ENCODE data around the gene MRPL12. TPM values are rescaled to one million over a fixed set of nuclear protein-coding genes. Genes with fewer than 3 reads are reported as not detected.

MRPL12 gene
- total and polyA plus RNA-seq, 2 of the 13 experiments (the other 11 are each of a cell fraction or from before 2014, with no cell fraction given): 39.1 to 94.1 TPM

DNA sequence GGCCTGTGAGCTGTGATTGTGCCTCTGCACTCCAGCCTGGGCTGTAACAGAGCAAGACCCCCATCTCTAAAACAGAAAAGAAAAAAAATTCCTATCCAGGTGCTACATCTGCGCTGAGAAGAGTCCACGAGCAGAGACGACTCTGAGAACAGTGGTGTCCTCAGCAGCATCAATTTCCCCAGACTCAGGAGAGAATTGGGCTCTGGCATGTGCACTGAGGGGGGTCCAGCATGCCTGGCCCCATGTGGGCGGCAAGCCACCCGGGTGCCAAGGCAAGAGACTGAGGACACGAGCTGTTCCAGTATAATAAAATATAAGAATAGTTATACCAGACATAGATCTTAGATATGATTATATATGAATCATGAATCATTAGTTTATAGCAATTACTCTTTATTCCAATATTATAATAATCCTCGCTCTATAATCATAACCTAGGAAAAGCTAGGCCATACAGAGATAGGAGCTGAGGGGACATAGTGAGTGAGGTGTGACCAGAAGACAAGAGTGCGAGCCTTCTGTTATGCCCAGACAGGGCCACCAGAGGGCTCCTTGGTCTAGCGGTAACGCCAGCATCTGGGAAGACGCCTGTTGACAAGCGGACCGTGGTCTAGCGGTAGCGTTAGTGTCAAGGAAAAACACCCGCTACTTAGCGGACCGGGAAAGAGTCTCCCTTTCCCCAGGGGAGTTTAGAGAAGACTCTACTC lies 27.5 kb upstream of the MRPL12 start (continued):
- TF ChIP-seq, protein P1, sequence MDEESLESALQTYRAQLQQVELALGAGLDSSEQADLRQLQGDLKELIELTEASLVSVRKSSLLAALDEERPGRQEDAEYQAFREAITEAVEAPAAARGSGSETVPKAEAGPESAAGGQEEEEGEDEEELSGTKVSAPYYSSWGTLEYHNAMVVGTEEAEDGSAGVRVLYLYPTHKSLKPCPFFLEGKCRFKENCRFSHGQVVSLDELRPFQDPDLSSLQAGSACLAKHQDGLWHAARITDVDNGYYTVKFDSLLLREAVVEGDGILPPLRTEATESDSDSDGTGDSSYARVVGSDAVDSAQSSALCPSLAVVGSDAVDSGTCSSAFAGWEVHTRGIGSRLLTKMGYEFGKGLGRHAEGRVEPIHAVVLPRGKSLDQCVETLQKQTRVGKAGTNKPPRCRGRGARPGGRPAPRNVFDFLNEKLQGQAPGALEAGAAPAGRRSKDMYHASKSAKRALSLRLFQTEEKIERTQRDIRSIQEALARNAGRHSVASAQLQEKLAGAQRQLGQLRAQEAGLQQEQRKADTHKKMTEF (CRISPR knock-in tag; IDR thresholded peaks at IDR 0.05): peak; percentile 55; the same call in 1 of the 2 replicates
- TF ChIP-seq KAT7 (CRISPR knock-in tag; IDR thresholded peaks at IDR 0.05; ENCODE audit: borderline replicate concordance) (peak; percentile 37; the same call in 1 of the 2 replicates), CBX5 (CRISPR knock-in tag; IDR thresholded peaks at IDR 0.05; ENCODE audit: borderline replicate concordance) (peak; percentile 37; the same call in 1 of the 2 replicates)

DNA sequence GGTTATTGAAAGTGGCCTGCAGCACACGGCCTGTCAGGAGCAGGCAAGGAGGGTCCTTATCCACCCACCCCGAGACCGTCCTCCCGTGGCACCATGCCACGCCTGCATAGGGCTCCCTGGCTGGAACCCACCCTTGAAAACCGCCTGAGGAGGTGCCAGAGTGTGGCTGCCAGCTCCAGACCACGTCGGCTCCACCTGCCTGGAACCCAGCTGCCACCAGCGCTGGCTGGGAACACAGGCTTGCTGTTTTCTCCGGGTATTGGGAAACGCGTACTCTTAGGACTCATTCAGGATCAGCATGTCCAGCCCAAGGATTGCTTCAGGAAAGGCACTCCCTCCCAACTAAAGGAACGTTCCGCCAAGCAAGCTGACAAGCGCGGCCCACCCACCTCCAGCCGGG lies 26.3 kb upstream of the MRPL12 start:
- ChIA-PET CTCF (ENCODE audit: low intra/inter-chr PET ratio, low total read pairs) (no interaction called here), POLR2A (interaction anchor here (3.8 kb wide), 1 partner anchor 26 kb away, joined by 13 read pairs; the partner anchor contains the start of gene MRPL12)
- H3K36me3 ChIP-seq (replicated peaks in 1 of 2; ENCODE audit: control insufficient read depth in 1 of 2, insufficient read depth in 2 of 2, low read length in 2 of 2): peaks cover 19 to 25% of the 10 kb centered on the region in 2 experiments; a peak in 4 of 5 replicates
- H3K9ac ChIP-seq (ENCODE audit: insufficient read depth, low read depth, low read length): no peak overlapping the region
- H3K27ac ChIP-seq (ENCODE audit: extremely low read length, insufficient read depth, low read length): no peak overlapping the region
- in situ Hi-C loops (cut with HindIII; ENCODE audit: extremely low pct_ligation_motif_present, low pct_unique_long_range_greater_than_20kb): no loop called here
- no peak overlapping the region for H3K4me3 ChIP-seq (replicated peaks in 1 of 3; ENCODE audit: insufficient read depth in 1 of 3, low read depth in 2 of 3, low read length in 3 of 3)
- no peaks in the 10 kb centered on the region for H3K9me3 ChIP-seq (ENCODE audit: low read length)
- no peaks in the 10 kb centered on the region for H4K20me1 ChIP-seq (ENCODE audit: insufficient read depth, low read length)
- ATAC-seq: peak; percentile 17
- FAIRE-seq: no peak
- no peaks in the 10 kb centered on the region for H3K27me3 ChIP-seq (ENCODE audit: control insufficient read depth in 1 of 2, insufficient read depth in 2 of 2, low read length in 2 of 2)
- peaks cover 24% of the 10 kb centered on the region for H3K4me1 ChIP-seq (ENCODE audit: insufficient read depth, low read length)
- WGBS (ENCODE audit: low lambda C conversion rate): 85% methylated on average over 12 of the region's 17 CpGs
- TF ChIP-seq HNRNPL (IDR thresholded peaks at IDR 0.05; ENCODE audit: low read depth, low read length) (0 out of 2 replicates have a peak, but pooled peaks have one; percentile 10), POLR2A (IDR thresholded peaks at IDR 0.05; ENCODE audit: insufficient read depth in 1 of 2, low read depth in 2 of 2, low read length in 2 of 2) (0 out of 4 replicates have a peak, but pooled peaks of 1 of the 2 experiments have one; percentile 26), AGO2 (optimal IDR thresholded peaks at IDR 0.05; ENCODE audit: low read depth, low read length) (peak; percentile 72)
- TF ChIP-seq, protein P2, sequence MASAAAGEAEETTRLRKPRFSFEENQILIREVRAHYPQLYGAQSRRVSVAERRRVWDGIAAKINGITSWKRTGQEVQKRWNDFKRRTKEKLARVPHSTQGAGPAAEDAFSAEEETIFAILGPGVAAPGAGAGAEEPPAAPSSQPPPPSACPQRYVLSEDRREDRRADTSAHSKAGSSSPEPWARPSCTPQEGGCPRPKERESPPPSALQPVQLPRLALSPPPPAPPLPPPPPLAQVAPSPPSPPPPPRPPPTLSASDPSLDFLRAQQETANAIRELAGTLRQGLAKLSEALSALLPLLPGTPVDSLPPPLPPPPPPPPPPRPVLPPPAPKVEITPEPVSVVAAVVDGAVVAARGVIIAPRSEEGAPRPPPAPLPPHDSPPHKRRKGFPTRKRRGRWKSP (CRISPR knock-in tag; IDR thresholded peaks at IDR 0.05): no peak
- intact Hi-C loops (cut with micrococcal nuclease; ENCODE audit: unreplicated experiment): no loop called here
- BruUV-seq (replicated peaks): no TSS peak
- H2AFZ ChIP-seq (ENCODE audit: low read length): no peak overlapping the region
- no peak for DNase-seq (ENCODE audit: low spot score)
- no peaks in the 10 kb centered on the region for H3K79me2 ChIP-seq (ENCODE audit: insufficient read depth, low read length)
- H3K4me2 ChIP-seq (ENCODE audit: low read depth, low read length): no peak overlapping the region

Data from HepG2 (cell line).